Smooth muscle cell of bladder (primary cell): ENCODE data around the gene CASP1. TPM values are rescaled to one million over a fixed set of nuclear protein-coding genes. Genes with fewer than 3 reads are reported as not detected.

Source experiments
- total RNA-seq: library from RNA; depleted of rRNA; stranded (reverse); fragments of >200 nt; gene quantifications from 2 replicates; pipeline ENCODE4 v1.2.3, GENCODE V29; 2014

CASP1 gene
- total RNA-seq, result 29.3 and 42.1 TPM in 2 replicates

GRCh38 chr11:105034813-105035620, at the start of gene CASP1:
Gene CASP1 (minus strand): TSS chr11:105035144. CDS start chr11:105035113, 31 bp downstream.

GRCh38 chr11:105044557-105045524, 9.9 kb upstream of the CASP1 start, which contains the start of gene CARD16:
Gene CARD16 (minus strand): TSS chr11:105045335. CDS start chr11:105045297, 38 bp downstream.

GRCh38 chr11:105023003-105023402, 11.9 kb downstream of the CASP1 start, which contains the start of gene CASP5:
Gene CASP5 (minus strand): TSS chr11:105023168. CDS start chr11:105023136, 32 bp downstream.

Other genes starting within 250 kb of the CASP1 start
- 0.09 TPM in 1 of 2 replicates, not detected in the other for gene CASP12, start 136.7 kb downstream of the CASP1 start, total RNA-seq
- gene CASP4, start 66.6 kb downstream of the CASP1 start, total RNA-seq, result 134 and 168 TPM in 2 replicates
- gene CASP5, start 12.0 kb downstream of the CASP1 start, total RNA-seq, result 0.14 TPM in 1 of 2 replicates, not detected in the other
- 25.2 and 38.7 TPM in 2 replicates for gene CARD16, start 10.2 kb upstream of the CASP1 start, total RNA-seq
- not detected in 2 replicates for gene CARD18, start 104.6 kb upstream of the CASP1 start, total RNA-seq